ENCODE results near the gene CCDC27.
"Not testable (repeated sequence)": the region's sequence is repeated elsewhere in the genome, so short reads cannot be mapped to it uniquely, and the experiment has no call there.

The CCDC27 gene

DNA sequence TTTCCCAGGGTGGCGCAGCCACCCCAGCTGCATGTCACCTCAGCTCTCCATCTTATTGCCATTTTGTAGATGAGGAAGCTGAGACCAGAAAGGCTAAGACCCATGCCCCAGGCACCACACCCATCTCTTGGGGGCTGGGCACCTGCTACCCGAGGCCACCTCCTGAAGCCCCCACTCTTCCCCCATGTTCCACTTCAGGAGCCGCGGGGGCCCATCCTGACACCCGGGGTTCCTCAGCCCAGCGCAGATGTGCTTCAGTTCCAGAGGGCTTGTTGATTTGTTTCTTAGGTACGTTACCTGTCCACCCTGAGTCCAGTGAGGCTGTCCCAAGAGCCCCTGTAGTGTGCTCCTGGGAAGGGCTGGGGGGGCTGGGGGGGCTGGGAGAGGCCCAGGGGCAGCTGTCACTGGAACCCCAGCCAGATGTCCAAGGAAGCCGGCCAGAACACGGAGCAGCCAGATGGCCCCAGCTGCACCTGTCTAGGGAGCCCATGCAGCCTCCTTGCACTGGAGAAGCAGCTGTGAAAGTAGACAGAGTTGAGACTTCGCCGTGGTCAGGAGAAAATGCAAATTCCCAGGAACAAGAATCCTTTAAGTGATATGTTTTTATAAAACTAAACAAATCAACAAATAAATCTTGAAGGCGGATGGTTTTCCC lies 17.1 kb upstream of the CCDC27 start:
- DNase-seq (ENCODE audit: low read depth in 2 of 3, low spot score in 1 of 3) = no peak

DNA sequence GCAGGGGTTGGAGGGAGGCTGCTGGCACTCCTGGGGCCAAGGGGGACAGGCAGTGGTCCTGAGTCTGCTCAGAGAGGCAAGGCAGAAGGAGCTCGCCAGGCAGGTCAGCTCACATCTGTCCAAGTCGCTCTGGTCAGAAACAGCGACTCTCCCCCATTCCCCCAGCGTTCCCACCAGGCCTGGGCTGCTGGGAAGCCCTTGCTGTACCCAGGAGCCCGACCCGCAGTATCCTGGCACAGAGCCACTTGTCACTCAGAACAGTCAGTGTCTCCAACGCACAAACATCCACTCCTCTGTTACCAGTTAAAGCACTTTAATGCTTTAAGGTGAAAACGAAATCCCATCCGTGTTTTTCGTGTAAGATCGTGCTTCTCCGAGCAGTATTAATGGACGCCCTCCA lies 16.6 kb upstream of the CCDC27 start:
- no peak for DNase-seq (ENCODE audit: low read depth in 2 of 3, low spot score in 1 of 3)

- no peak for DNase-seq (ENCODE audit: low read depth in 2 of 3, low spot score in 1 of 3)
Measured at GRCh38 chr1:3736131-3736561, 16.1 kb upstream of the CCDC27 start.

DNA sequence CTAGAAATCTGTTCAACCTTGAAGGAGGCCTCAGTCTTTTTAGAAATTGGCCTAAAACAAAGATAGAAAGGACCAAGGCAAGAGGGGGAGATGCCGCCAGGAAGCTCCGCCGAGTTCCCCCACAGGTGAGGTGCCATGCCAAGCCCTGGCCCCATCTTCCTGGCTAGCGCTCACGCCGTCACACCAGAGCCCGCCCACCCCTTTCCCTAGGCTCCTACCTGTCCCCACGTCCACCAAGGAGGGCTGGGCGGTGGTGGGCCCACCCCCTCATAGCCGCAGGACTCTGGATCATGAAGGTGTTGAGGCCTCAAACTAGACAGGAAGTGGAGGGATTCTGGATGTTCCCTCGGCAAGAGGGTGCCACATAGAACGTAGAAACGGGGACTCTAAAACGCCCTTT lies 15.5 kb upstream of the CCDC27 start:
- DNase-seq (ENCODE audit: low read depth in 2 of 3, low spot score in 1 of 3) = no peak

DNA sequence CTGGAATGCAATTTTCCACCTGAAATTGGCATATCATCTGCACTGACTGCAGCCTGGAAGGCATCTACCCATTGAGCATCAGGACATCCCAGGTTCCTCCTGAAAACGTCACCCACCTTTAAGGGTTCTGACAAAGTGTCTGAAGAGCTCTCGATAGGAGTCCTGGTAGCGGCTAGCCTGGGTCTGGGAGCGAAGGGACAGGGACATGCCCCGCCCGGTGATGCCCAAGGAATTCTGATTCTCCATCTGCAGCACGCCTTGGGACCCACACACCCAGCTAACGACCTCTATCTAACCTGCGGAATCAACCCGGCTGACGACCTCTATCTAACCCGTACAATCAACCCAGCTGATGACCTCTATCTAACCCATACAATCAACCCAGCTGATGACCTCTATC lies 13.3 kb upstream of the CCDC27 start:
- no peak for DNase-seq (ENCODE audit: low read depth in 2 of 3, low spot score in 1 of 3)

DNA sequence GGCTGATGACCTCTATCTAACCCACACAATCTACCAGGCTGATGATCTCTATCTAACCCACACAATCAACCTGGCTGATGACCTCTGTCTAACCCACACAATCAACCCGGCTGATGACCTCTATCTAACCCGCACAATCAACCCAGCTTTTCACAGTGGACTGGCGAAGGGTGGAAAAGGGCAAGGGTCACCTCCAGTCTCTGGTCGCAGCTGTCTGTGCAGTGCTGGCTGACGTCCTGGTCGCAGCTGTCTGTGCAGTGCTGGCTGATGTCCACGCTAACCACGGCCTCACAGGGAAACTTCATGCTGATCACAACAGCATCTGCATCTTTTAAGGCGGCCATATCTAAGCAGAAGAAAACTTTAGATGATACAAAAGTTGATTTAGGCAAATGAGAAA lies 12.2 kb upstream of the CCDC27 start:
- DNase-seq (ENCODE audit: low read depth in 2 of 3, low spot score in 1 of 3) = no peak

DNA sequence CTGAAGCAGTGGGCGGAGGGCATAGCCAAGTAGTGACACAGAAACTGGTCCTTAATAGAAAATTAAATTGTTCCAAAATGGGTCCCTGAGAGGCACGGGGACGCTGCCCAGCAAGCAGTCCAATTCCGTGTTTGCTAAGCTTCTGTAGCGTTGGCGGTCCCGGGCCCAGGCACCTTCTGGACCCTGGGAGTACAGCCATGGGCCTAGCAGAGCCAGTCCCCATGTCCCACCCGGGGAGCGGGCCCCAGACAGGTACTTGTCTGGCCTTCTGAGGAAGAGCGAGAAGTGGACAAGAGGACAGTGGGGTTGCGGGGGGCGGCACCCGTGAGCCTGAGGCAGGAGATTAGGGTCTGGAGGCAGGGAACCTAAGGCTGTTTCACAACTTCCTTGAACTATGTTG lies 11.5 kb upstream of the CCDC27 start:
- no peak for DNase-seq (ENCODE audit: low read depth in 2 of 3, low spot score in 1 of 3)

- no peak for DNase-seq (ENCODE audit: low read depth in 2 of 3, low spot score in 1 of 3)
Measured at GRCh38 chr1:3741566-3742438, 10.4 kb upstream of the CCDC27 start.

- DNase-seq (ENCODE audit: low read depth in 2 of 3, low spot score in 1 of 3) = no peak
Measured at GRCh38 chr1:3742439-3743298, 9.6 kb upstream of the CCDC27 start.

GRCh38 chr1:3743421-3743820 lies 8.8 kb upstream of the CCDC27 start:
- DNase-seq (ENCODE audit: low read depth in 2 of 3, low spot score in 1 of 3) = no peak

- no peak for DNase-seq (ENCODE audit: low read depth in 2 of 3, low spot score in 1 of 3)
Measured at GRCh38 chr1:3743826-3744225, 8.4 kb upstream of the CCDC27 start.

DNA sequence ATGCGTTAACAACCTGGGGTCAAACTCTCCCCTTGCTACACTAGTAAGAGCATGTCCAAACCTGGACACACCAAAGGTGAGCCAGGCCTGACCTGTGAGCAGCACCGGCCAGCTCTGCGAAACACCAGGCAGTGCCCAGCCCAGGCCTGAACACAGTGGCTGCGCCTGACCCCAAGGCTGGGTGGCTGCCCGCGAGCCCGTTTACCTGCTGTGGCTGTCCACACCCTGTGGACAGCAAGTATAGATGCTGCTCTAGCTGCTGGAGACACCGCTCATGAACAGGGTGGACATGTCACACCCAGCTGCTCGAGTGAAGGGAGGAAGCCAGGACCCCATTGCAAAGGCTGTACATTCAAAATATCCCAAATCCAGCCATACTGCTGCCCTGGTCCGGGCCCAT lies 7.6 kb upstream of the CCDC27 start:
- DNase-seq (ENCODE audit: low read depth in 2 of 3, low spot score in 1 of 3) = no peak

DNA sequence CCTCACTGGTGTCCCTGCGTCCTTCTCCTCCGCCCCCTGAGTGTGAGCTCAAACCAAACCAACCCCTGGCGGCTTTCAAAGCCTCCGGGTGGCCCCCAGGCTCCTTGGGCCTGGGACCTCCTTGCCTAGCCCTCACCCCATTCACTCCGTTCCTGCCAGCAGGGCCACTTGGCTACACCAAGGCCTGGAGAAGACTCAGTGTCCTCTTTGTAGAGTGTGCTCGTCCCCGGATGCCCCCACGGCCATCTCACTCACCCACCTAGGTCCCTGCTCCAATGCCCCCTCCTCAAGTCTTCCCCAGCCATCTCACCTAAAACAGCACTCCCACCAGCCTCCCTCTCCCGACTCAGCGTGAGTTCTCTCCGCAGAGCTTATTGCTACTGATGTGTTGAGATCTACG lies 7.2 kb upstream of the CCDC27 start:
- DNase-seq (ENCODE audit: low read depth in 2 of 3, low spot score in 1 of 3) = no peak

DNA sequence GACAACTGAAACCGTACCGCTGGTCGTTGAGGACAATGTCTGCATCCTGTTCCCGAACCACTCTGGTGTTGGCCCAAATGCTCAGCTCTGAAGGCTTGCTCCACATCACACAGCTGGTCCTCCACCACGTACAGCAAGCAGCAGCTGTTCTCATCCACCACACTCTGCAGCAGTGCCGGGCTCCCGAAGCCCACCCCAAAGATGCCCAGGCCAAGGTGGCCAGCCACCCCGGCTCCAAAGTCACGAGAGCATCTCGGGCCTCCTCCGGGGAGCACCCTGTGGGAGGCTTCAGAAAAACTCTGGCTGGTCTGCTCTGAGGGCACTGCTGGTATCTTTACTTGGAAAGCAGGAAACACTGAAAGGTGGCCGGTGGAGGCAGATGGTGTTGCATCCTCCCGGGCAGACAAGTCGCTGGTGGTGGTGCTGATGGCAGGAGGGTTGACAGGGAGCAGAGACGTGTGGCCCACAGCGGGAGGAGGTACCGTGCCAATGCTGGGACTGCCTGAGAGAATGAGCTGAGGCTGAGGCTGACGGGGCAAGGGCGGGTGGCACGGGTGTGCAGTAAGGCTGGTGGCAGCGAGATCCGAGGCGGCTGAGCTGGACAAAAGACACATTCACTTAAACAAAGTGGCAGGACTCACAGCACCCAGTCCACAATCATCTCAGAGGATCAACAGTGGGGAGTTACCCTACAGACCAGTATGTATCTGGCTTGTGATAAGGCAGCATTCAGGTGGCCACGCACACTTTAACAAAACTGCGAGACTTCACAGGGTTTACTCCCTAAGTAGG lies 6.5 kb upstream of the CCDC27 start:
- DNase-seq (ENCODE audit: low read depth in 2 of 3, low spot score in 1 of 3) = no peak

- no peak for DNase-seq (ENCODE audit: low read depth in 2 of 3, low spot score in 1 of 3)
Measured at GRCh38 chr1:3746389-3746829, 5.8 kb upstream of the CCDC27 start.

GRCh38 chr1:3746830-3747521 lies 5.3 kb upstream of the CCDC27 start:
- DNase-seq (ENCODE audit: low read depth in 2 of 3, low spot score in 1 of 3) = peak; percentile 80 to 89 (median 87)

DNA sequence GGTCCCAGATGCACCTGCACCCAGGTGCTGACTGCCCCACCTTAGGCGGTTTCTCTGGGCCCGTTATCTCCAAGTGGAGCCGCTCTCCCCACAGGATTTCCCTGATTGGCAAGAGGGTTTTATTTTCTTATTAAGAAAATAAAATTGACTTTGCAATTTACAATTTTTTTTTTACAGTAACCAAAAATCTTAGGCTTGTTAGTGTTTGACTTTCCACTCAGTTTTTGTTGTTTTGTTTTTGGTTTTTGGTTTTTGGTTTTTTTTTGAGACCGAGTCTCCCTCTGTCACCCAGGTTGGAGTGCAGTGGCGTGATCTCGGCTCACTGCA lies 4.8 kb upstream of the CCDC27 start:
- DNase-seq (ENCODE audit: low read depth in 2 of 3, low spot score in 1 of 3) = no peak

DNA sequence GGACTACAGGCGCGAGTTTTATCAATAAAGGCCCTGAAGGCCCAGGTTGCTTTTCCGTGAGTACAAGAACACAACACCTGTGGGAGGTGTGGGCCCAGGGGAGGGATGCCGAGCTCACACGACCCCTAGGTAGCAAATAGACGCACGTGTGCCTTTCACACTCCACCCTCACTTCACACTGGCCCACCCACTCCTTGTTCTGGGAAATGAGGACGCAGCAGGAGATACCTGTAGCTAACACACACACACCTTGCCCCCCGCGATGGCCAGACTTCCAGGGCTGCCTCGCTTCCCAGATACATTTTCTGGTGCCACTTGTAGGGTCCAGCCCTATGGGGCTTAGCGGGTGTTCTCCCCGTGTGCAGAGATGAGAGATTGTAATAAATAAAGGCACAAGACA lies 4.3 kb upstream of the CCDC27 start:
- DNase-seq (ENCODE audit: low read depth in 2 of 3, low spot score in 1 of 3) = no peak

DNA sequence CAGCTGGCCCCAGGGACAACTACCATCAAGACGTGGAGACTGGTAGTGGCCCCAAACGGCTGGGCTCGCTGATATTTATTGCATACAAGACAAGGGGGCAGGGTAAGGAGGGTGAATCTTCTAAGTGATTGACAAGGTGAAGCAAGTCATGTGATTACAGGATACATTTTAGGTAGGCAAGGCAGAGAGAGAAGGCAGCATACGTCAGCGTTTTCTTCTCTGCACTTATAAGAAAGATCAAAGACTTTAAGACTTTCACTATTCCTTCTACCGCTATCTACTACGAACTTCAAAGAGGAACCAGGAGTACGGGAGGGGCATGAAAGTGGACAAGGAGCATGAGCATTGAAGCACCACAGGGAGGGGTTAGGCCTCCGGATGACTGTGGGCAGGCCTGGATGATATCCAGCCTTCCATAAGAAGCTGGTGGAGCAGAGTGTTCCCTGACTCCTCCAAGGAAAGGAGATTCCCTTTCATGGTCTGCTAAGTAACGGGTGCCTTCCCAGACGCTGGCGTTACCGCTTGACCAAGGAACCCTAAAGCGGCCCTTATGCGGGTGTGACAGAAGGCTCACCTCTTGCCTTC lies 3.8 kb upstream of the CCDC27 start:
- not testable (repeated sequence) for DNase-seq (ENCODE audit: low read depth in 2 of 3, low spot score in 1 of 3)

- no peak for DNase-seq (ENCODE audit: low read depth in 2 of 3, low spot score in 1 of 3)
Measured at GRCh38 chr1:3749512-3749911, 2.7 kb upstream of the CCDC27 start.
